GM18526 (cell line): ENCODE data around the gene ITGAD.

Experiments used
- POLR2A ChIP-seq: IDR thresholded peaks from 3 replicates; pipeline ENCODE4 v1.6.1; 2011; ENCODE audit not compliant: insufficient read length; ENCODE audit errors: extremely low read depth

The ITGAD gene

GRCh38 chr16:31393056-31393455 is at the start of gene ITGAD:
TSS of gene ITGAD (plus strand) at chr16:31393335. CDS start at chr16:31393361, 26 bp downstream.
- no peak for TF ChIP-seq POLR2A

GRCh38 chr16:31344712-31345111 is 48.4 kb upstream of the ITGAD start:
- TF ChIP-seq POLR2A: no peak

- TF ChIP-seq POLR2A: no peak
Observed at GRCh38 chr16:31347445-31347844, 45.7 kb upstream of the ITGAD start.

GRCh38 chr16:31348579-31348978 is 44.6 kb upstream of the ITGAD start:
- TF ChIP-seq POLR2A: no peak

DNA sequence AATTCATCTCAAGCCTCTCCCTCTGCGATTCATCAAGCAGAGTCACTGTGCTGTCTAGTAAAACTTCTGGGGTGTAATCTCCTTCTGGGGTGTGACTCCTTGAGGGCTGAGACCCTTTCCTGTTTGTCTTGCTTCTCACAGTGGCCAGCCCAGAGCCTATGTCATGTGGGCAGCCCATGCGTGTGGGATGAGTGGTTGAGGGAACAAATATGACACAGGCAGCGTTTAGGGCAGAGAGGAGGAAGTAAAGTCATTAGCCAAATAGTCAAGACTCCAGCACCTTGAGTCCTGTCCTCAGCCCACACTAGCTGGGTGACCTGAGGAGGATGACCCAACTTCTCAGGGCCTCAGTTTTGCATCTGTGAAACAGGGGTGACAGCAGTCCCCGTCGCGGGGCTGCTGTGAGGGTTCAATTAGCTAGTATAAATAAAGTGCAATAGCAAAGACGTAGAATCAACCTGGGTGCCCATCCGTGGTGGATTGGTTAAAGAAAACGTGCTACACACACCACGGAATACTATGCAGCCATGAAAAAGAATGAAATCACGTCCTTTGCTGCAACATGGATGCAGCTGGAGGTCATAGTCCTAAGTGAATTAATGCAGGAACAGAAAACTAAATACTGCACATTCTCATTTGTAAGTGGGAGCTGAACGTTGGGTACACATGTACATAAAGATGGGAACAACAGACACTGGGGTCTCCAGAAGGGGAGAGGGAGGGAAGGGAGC is 42.7 kb upstream of the ITGAD start:
- TF ChIP-seq POLR2A: no peak

DNA sequence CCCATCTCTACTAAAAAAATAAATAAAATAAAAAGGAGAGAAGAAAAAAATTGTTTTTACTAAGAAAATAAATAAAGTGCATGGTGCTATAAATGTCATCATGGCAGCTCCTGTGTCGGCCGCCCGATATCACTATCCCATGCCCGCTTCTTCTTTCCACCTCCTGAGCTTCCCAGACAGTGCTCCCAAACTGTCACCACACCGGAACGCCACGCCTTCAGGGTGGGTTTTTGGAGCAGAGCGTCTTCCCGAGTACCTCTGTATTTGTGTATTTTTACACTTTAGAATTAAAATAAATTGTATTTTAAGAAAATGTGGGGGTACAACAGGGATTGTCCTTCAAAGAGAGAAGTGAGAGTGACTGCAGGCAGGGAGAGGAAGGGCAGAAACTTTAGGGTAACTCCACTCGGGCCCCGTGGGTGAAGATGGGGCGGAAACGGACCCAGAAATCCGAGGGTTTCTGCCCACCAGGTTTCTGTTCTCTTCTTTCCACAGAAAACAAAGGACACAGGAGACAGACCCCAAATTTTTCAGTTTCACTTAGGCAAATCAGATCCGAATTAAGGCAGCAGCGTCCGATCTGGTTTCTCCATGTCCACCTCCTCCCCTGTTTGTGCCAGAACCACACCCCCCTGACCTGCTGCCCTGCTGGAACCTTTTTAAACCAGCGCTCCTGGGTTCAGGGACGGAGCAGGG is 41.7 kb upstream of the ITGAD start:
- no peak for TF ChIP-seq POLR2A

GRCh38 chr16:31351942-31352325 is 41.2 kb upstream of the ITGAD start:
- TF ChIP-seq POLR2A: no peak

- no peak for TF ChIP-seq POLR2A
Observed at GRCh38 chr16:31352376-31353115, 40.6 kb upstream of the ITGAD start.

DNA sequence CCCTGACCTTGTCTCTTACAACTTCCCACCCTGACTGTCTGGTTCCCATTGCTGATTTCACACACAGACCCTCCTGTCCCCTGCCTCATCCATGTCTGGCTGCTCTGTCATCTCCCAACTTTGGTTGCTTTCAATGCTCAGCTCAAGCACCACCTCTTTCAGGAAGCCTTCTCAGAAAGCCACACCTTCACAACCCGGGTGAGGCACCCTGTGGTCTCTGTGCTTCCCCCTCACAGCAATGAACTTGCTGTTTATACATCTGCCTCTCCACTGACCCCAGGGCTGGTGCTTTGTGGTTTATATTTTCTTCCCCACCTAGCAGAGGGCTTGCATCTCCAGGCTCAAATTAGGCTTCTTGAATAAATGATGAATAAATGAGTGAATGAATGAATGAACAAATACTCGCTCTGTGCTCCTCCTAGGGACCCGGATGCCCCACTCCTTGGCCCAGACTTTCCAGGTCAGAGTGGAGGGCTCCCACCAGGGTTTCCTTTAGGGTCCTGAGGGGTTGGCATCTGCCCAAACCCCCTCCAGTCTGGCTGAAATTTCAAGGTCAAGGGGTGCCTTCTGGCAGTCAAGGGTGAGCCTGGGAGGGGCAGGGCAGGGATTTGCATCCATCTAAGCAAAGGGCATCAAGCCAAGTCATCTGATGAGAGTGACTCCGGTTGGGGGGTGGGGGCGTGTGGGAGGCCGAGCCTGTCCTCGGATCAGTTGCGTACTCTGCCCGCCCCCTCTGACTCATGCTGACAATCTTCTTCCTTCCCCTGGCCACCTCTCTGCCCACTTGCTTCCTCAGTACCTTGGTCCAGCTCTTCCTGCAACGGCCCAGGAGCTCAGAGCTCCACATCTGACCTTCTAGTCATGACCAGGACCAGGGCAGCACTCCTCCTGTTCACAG is 38.5 kb upstream of the ITGAD start, which contains the start of gene ITGAX:
Gene ITGAX (plus strand): TSS at position 783 of the 898 bp plus-strand sequence. CDS start 79 bp downstream, at position 862.
- TF ChIP-seq POLR2A: no peak

DNA sequence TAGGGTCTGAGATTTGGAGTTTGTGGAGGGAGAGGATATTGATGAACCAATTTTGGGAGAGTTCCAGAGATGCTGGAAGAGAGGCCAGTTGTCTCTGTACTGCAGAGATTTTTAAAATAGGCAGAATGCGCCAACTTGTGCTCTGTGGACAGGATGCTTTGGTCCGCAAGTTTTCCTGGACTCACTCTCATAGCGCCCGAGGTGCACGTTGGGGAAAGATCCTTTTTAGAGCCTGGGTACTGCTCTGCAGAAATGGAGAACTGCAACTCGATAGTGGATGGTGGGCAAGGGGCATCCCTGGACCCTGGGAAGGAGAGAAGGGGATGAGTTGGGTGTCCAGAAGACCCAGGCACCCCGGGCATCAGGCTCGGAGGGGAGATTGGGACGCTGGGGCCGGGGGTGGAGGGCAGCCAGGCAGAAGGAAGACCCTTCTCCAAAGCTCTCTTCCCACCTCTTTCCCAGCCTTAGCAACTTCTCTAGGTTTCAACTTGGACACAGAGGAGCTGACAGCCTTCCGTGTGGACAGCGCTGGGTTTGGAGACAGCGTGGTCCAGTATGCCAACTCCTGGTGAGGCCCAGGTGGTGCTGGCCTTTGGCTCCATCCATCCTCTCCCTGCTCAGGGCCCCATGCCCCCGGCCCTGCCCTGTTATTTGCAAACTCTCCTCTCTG is 37.6 kb upstream of the ITGAD start:
- TF ChIP-seq POLR2A: no peak

DNA sequence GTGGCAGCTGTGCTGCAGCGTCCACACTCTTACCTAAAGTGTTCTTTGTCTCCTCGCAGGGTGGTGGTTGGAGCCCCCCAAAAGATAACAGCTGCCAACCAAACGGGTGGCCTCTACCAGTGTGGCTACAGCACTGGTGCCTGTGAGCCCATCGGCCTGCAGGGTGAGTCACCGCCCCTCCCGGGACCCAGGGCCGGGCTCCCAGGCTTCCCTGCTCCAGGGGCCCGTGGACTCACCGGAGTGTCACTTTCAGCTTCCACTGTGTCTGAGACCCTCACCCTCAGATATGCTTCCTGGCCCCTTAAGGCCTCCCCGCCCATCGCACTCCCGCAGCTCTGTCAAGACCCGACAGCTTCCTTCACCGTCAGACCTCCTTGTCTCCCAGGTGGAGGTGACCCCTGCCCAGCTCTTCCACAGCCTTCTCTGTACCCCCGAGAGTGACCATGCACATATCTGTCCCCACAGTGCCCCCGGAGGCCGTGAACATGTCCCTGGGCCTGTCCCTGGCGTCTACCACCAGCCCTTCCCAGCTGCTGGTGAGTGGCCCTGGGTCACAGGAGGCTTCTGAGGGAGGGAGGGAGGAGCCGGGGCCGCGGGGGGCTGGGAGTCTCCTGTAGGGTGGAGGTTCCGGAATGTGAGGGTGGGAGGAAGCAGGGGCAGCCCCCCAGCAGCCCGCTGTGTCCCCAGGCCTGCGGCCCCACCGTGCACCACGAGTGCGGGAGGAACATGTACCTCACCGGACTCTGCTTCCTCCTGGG is 36.4 kb upstream of the ITGAD start:
- TF ChIP-seq POLR2A: no peak

DNA sequence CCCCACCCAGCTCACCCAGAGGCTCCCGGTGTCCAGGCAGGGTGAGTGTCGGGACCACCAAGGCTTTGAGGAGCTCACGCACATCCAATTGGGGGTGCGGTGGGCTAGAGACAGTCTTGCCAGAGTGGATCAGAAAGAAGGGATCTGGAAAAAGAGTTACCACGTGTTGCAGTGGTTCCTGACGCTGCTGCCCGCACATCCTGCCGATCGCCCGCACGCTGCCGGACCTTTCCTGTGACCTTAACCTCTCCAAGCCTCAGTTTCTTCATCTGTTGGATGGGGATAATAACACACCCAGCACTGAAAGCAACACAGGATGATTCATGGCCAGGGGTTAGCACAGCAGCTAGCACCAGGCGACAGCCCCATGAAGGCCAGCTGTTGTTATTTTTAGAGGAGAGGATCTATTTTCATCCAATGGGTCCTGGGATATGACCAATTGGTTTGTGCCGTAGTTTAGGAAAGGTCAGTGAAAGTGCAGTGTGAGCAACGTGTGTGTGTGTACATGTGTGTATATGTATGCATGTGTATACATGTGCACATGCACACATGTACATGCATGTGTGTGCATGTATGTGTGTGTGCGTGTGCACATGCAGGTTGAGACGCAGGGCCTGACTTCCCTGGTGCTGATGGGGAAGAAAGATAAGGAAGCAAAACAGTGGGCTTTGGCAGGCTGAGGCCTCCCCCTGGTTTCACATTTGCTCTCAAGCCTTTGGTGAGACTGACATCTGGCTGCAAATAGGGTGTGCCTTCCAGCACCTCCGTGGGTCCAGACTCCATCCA is 35.6 kb upstream of the ITGAD start:
- TF ChIP-seq POLR2A: no peak

DNA sequence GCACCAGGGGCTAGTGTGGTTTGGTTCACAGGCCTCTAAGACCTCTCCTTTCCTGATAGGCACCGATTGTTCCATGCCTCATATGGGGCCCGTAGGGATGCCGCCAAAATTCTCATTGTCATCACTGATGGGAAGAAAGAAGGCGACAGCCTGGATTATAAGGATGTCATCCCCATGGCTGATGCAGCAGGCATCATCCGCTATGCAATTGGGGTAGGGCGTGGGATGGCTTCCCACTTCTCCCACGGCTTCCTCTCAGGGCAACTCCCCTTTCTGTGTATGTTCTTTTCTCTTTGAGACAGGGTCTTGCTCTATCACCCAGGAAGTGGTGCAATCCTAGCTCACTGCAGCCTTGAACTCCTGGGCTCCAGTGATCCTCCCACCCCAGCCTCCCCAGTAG is 32.9 kb upstream of the ITGAD start:
- no peak for TF ChIP-seq POLR2A
